ENCODE measurements around the gene BRCA1.
"Not testable (repeated sequence)": the region's sequence is repeated elsewhere in the genome, so short reads cannot be mapped to it uniquely, and the experiment has no call there.

The BRCA1 gene

DNA sequence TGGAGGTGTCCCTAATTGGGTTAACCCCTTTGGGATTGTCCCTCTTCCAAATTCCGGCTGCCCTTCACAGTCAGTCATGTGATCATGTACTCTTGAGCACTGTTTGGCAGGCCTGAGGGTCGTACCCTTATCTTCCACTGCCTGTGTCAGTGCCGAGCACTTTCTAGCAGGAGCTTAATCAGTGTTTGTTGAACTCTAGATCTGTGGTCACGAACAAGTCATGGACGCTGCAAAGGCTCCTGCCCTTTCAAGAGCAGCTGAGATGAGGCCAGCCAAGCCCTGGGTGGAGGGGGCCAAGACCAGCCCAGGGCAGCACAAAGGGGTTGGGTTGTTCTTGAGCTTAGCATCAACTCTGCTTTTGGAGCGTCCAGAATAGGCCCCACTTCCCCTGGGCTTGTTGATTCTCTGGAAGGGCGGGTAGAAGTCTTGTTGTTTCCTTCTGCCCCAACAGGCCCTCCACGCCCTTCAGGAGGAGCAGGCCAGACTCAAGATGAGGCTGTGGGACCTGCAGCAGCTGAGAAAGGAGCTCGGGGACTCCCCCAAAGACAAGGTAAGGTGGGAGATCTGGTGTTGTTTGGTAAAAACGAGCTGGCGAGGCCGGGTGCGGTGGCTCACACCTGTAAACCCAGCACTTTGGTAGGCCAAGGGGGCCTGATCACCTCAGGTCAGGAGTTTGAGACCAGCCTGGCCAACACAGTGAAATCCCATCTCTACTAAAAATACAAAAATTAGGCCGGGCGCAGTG is 113.3 kb downstream of the BRCA1 start:
- Histone ChIP-seq H3K4me1 (ENCODE audit: insufficient read depth, low read length) (peaks cover 17% of the 10 kb centered on the region), H2AFZ (ENCODE audit: low read depth, low read length) (no peak overlapping the region), H3K27me3 (ENCODE audit: insufficient read depth, low read length) (no peaks in the 10 kb centered on the region), H3K9me3 (ENCODE audit: low read length) (no peaks in the 10 kb centered on the region), H3K4me3 (ENCODE audit: low read length) (no peak overlapping the region), H3K36me3 (ENCODE audit: insufficient read depth, low read length) (peaks cover 9% of the 10 kb centered on the region)

DNA sequence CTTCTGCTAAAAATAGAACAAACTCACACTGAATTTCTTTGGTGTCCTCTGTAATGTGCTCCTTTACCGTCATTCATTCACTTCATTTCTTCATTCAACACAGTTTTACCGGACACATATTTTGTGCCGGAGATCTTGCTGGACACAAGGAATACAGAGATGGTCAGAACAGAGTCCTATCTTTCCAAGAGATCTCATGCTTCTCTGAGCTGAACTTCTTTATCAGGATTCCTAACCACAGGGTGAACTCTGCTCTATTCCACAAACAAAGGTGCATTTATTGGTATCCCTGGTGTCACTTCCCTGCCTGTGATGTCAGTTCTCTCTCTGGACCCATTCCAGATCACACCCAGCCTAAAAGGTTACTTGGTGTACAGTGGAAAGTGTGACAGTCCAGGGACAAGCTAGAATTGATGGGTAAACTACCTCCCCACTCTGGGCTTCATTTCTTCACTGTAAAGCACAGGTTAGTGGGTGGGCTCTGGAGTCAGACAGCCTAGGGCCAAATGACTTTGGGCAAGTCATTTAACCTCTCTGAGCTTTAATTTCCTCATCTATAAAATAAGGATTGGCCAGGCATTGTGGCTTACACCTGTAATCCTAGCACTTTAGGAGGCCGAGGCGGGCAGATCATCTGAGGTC is 114.4 kb downstream of the BRCA1 start:
- H3K27me3 ChIP-seq (ENCODE audit: insufficient read depth, low read length) = no peaks in the 10 kb centered on the region
- H3K36me3 ChIP-seq (ENCODE audit: insufficient read depth, low read length) = peaks cover 4% of the 10 kb centered on the region
- H3K9me3 ChIP-seq (ENCODE audit: low read length) = no peaks in the 10 kb centered on the region
- no peak overlapping the region for H3K4me3 ChIP-seq (ENCODE audit: low read length)
- H3K4me1 ChIP-seq (ENCODE audit: insufficient read depth, low read length) = peaks cover 11% of the 10 kb centered on the region
- H2AFZ ChIP-seq (ENCODE audit: low read depth, low read length) = no peak overlapping the region

DNA sequence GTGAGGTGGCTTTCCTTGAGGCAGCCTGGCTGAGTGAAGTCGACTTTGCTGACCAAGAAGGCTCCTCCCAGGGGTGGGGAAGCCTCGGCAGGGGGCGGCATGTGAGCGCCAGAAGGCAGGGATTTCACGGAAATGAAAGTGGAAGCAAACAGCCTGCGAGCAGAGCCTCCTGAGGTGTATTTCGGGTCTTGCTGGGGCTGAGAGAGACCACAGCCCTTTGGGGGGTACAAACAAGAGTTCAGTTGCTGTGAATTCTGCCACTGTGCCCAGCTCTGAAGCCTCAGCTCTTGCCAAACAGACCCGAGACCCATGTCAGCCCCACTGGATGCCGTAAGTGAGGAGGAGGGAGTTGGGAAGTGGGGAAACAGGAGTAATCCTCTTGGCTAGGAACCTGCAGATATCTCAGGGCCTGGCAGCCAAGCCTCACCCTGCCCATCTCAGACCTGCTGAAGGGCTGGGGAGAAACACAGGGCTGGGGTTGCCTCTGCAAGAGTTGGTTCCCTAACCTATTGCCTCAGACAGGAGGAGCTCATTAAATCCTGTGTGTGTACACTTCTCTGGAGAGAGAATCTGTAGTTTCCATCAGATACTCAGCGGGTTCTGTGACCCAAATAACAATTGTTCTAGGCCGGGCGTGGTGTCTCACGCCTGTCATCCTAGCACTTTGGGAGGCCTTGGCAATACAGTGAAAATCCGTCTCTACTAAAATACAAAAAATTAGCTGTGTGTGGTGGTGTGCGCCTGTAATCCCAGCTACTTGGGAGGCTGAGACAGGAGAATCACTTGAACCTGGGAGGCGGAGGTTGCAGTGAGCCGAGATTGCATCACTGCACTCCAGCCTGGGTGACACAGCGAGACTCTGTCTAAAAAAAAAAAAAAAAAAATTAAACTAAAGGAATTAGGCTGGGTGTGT is 118.3 kb downstream of the BRCA1 start, which contains the start of gene IFI35:
Gene IFI35, plus strand, starts transcription at position 146 of the 913 bp plus-strand sequence. Its CDS starts 164 bp downstream, at position 310.
- H3K4me1 ChIP-seq (ENCODE audit: insufficient read depth, low read length) = peaks cover 2% of the 10 kb centered on the region
- peaks cover 20% of the 10 kb centered on the region for H3K36me3 ChIP-seq (ENCODE audit: insufficient read depth, low read length)
- no peak within 1 kb of the TSS for H2AFZ ChIP-seq (ENCODE audit: low read depth, low read length)
- H3K9me3 ChIP-seq (ENCODE audit: low read length) = no peaks in the 10 kb centered on the region
- H3K4me3 ChIP-seq (ENCODE audit: low read length) = no peak within 1 kb of the TSS
- H3K27me3 ChIP-seq (ENCODE audit: insufficient read depth, low read length) = no peaks in the 10 kb centered on the region

DNA sequence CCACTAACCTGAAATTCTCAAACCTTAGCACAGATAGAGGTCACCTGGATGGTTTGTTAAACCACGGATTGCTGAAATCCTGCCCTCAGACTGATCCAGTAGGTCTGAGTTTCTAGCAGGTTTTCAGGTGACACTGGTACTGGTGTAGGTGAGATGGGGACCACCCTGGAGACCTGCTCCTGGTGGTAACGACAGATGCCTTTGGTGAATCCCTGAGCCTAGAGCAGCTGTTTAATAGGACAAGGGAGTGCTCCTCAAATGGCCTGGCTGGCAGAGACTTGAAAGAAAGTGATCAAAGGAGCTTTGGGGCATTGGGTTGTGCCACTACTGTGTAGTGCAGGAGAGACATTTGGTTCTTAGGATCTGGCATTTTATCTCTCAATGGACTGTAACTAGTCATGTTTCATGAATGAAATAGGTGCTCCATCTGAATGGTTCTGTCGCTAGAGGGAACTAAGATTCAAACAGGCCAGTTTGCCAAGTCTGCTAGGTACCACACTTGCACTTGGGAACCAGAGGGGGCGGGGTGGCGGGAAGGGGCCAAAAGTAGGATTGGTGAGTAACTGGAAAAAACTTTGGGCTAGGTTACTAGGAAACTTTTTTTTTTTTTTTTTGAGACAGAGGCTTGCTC is 121.5 kb downstream of the BRCA1 start:
- H3K4me1 ChIP-seq (ENCODE audit: insufficient read depth, low read length) = peaks cover 11% of the 10 kb centered on the region
- H3K36me3 ChIP-seq (ENCODE audit: insufficient read depth, low read length) = peaks cover 40% of the 10 kb centered on the region
- no peaks in the 10 kb centered on the region for H3K9me3 ChIP-seq (ENCODE audit: low read length)
- no peaks in the 10 kb centered on the region for H3K27me3 ChIP-seq (ENCODE audit: insufficient read depth, low read length)
- H3K4me3 ChIP-seq (ENCODE audit: low read length) = no peak overlapping the region
- H2AFZ ChIP-seq (ENCODE audit: low read depth, low read length) = no peak overlapping the region

DNA sequence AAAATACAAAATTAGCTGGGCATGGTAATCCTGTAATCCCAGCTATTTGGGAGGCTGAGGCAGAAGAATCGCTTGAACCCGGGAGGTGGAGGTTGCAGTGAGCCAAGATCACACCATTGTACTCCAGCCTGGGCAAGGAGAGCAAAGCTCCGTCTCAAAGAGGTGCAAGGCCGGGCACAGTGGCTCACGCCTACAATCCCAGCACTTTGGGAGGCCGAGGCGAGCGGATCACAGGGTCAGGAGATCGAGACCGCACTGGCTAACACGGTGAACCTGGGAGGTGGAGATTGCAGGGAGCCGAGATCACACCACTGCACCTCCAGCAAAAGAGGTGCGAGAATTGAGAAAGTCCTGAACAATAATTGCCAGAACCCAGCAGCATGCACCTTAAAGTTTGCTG is 124.3 kb downstream of the BRCA1 start:
- H3K4me3 ChIP-seq (ENCODE audit: low read length); H3K27me3 ChIP-seq (ENCODE audit: insufficient read depth, low read length); H2AFZ ChIP-seq (ENCODE audit: low read depth, low read length); H3K9me3 ChIP-seq (ENCODE audit: low read length); H3K4me1 ChIP-seq (ENCODE audit: insufficient read depth, low read length): not testable (repeated sequence)
- peaks cover 40% of the 10 kb centered on the region for H3K36me3 ChIP-seq (ENCODE audit: insufficient read depth, low read length)

DNA sequence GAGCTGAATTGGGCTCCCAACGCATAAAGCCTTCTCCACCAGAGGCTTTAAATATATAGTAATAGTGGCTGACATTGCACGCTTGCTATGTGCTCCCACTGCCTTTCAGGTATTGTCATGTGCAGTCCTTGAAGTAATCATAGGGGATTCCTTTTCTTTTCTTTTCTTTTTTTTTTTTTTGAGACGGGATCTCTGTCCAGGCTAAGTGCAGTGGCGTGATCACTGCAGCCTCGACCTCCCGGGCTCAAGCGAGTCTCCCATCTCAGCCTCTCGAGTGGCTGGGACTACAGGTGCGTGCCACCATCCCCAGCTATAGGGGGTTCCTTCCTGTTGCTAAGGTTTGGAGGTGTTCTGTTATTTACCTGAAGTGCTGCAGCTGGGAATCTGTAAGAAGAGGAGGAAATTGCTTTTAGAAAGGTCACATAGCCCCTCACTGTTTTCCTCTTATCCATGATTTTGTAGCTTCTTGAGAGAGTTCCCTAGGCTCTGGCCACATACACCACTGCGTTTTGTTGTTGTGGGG is 126.1 kb downstream of the BRCA1 start:
- Histone ChIP-seq H3K4me1 (ENCODE audit: insufficient read depth, low read length) (peaks cover 9% of the 10 kb centered on the region), H3K4me3 (ENCODE audit: low read length) (peak overlapping the region; percentile 72)

DNA sequence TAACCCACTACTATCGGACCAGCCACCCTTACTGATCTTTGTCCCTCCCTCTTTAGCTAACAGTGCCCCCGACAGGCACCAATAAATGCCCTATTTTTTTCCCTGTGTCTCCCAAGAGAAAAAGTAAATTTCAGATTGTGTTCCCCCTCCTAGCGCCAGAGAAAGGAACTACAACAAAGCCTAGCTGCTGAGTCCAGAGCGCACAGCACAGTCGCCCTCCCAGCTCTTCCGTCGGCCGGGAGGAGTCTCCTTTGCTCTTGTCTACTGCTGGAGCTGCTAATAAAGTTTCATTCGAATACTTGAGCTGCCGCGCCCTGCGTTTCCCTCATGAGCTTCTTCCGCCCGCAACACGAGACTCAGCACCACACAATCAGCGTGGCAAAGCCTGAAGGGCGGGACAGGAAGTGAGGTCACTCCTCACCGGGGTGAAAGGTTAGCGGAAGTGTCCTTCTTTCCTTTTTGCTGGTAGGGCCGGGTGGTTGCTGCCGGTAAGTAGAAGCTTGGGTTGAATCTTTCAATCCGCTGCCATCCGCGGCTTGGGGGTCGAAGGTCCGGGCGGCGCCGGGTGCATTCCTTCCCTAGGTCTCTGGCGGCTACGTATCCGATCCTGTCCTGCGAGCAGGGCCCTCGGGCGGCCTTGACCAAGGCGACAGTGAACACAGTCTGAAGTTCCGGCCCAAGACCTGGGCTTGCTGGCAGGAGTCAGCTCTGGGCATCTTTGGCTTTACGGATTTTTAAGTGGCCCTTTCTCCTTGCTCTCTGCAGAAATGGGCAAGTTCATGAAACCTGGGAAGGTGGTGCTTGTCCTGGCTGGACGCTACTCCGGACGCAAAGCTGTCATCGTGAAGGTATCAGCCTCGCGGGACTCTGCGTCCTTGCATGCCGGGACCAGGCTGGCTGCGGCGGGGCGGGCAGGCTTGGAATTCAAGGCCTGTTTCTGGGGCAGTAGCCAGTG is 126.9 kb downstream of the BRCA1 start, which contains the start of gene RPL27:
Gene RPL27, plus strand, starts transcription at position 436 of the 955 bp plus-strand sequence. Its CDS starts 332 bp downstream, at position 768.
- peaks cover 9% of the 10 kb centered on the region for H3K4me1 ChIP-seq (ENCODE audit: insufficient read depth, low read length)
- H2AFZ ChIP-seq (ENCODE audit: low read depth, low read length) = no peak within 1 kb of the TSS
- H3K27me3 ChIP-seq (ENCODE audit: insufficient read depth, low read length) = no peaks in the 10 kb centered on the region
- H3K4me3 ChIP-seq (ENCODE audit: low read length) = peak within 1 kb of the TSS; percentile 72
- peaks cover 37% of the 10 kb centered on the region for H3K36me3 ChIP-seq (ENCODE audit: insufficient read depth, low read length)
- H3K9me3 ChIP-seq (ENCODE audit: low read length) = no peaks in the 10 kb centered on the region

More for the DNA sequence above, 126.1 kb downstream of the BRCA1 start:
- Histone ChIP-seq H3K27me3 (ENCODE audit: insufficient read depth, low read length) (no peaks in the 10 kb centered on the region), H2AFZ (ENCODE audit: low read depth, low read length) (no peak overlapping the region), H3K36me3 (ENCODE audit: insufficient read depth, low read length) (peaks cover 43% of the 10 kb centered on the region), H3K9me3 (ENCODE audit: low read length) (no peaks in the 10 kb centered on the region)

DNA sequence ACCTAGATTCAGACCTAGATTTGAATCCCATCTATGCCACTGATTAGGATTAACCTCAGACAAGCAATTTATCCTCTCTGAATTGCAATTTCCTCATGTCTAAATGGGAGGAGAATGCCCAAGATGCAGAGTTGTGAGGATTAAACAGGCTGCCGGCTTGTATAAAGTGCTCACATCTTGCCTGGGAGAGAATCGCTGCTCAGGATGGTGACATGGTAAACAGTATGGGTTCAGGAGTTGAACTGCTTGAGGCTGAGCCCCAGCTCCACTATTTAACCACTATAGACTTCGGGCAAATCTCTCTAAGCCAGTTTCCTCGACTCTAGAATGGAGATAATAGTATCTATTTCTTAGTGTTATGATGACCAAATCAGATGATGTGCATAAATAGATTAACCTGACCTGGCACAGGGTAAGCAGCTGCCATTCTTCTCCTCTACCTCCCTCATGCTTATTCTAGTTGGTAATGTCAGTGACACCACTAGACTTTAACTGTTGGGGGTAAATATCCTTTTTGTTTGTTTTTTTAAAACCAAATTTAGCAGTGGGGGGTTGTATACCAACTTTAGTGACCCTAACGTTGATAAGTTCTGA is 127.7 kb downstream of the BRCA1 start:
- Histone ChIP-seq H2AFZ (ENCODE audit: low read depth, low read length) (no peak overlapping the region), H3K27me3 (ENCODE audit: insufficient read depth, low read length) (no peaks in the 10 kb centered on the region), H3K36me3 (ENCODE audit: insufficient read depth, low read length) (peaks cover 36% of the 10 kb centered on the region)

More for the DNA sequence above, 127.7 kb downstream of the BRCA1 start:
- peaks cover 9% of the 10 kb centered on the region for H3K4me1 ChIP-seq (ENCODE audit: insufficient read depth, low read length)
- H3K9me3 ChIP-seq (ENCODE audit: low read length) = no peaks in the 10 kb centered on the region
- H3K4me3 ChIP-seq (ENCODE audit: low read length) = peak overlapping the region; percentile 20
